GM19397 (cell line): ENCODE data around the gene C16orf96.

Experiments
- ATAC-seq: cut with Tn5 transposase; IDR thresholded peaks from one replicate; pipeline ENCODE4 v1.9.1; 2021; ENCODE audit warnings: mild to moderate bottlenecking, moderate library complexity; ENCODE audit not compliant: unreplicated experiment

The C16orf96 gene

GRCh38 chr16:4556112-4556511 lies at the start of gene C16orf96:
Gene C16orf96 (plus strand): TSS chr16:4556340. CDS start chr16:4556490, 150 bp downstream.
- no peak for ATAC-seq

- no peak for ATAC-seq
These were observed 49.7 kb upstream of the C16orf96 start for GRCh38 chr16:4506450-4506849.

GRCh38 chr16:4507588-4508345 lies 48.4 kb upstream of the C16orf96 start:
- ATAC-seq, result no peak

- ATAC-seq, result no peak
These were observed 47.3 kb upstream of the C16orf96 start for GRCh38 chr16:4508806-4509205.

- ATAC-seq, result no peak
These were observed 46.7 kb upstream of the C16orf96 start for GRCh38 chr16:4509420-4509819.

GRCh38 chr16:4510131-4510530 lies 46.0 kb upstream of the C16orf96 start:
- ATAC-seq, result no peak

GRCh38 chr16:4510747-4511426 lies 45.3 kb upstream of the C16orf96 start:
- no peak for ATAC-seq

- ATAC-seq, result no peak
These were observed 44.6 kb upstream of the C16orf96 start for GRCh38 chr16:4511441-4512082.

GRCh38 chr16:4512473-4512872 lies 43.7 kb upstream of the C16orf96 start:
- no peak for ATAC-seq

- ATAC-seq, result no peak
These were observed 42.9 kb upstream of the C16orf96 start for GRCh38 chr16:4513086-4513860.

- no peak for ATAC-seq
These were observed 42.3 kb upstream of the C16orf96 start for GRCh38 chr16:4513881-4514280.

- ATAC-seq, result no peak
These were observed 41.5 kb upstream of the C16orf96 start for GRCh38 chr16:4514606-4515005.

GRCh38 chr16:4515611-4516233 lies 40.4 kb upstream of the C16orf96 start:
- ATAC-seq, result no peak

GRCh38 chr16:4517812-4518680 lies 38.1 kb upstream of the C16orf96 start:
- no peak for ATAC-seq

GRCh38 chr16:4519274-4520058 lies 36.7 kb upstream of the C16orf96 start:
- no peak for ATAC-seq

GRCh38 chr16:4520913-4521312 lies 35.2 kb upstream of the C16orf96 start:
- ATAC-seq, result no peak

- no peak for ATAC-seq
These were observed 34.0 kb upstream of the C16orf96 start for GRCh38 chr16:4522051-4522581.

- no peak for ATAC-seq
These were observed 32.5 kb upstream of the C16orf96 start for GRCh38 chr16:4523686-4524085.

- no peak for ATAC-seq
These were observed 31.6 kb upstream of the C16orf96 start for GRCh38 chr16:4524571-4524970.
